Endothelial cell of umbilical vein (primary cell): ENCODE data around the gene ADI1. TPM values are rescaled to one million over a fixed set of nuclear protein-coding genes. Genes with fewer than 3 reads are reported as not detected.

ENCODE experiments used
- BruUV-seq: library from RNA; stranded (reverse); fragments of 400-500 nt; replicated peaks from 2 replicates; lab custom pipeline; 2021; lab: Mats Ljungman, UMichigan
- CTCF ChIA-PET: fragments of 300-600, 350-600 bp; sonication (Branson Sonifier 250); formaldehyde crosslinking; loops from one replicate; lab custom pipeline; 2021; ENCODE audit warnings: antibody characterized with exemption, inconsistent platforms; lab: Charles Lee
- POLR2A ChIA-PET: fragments of 300-600, 350-600 bp; sonication (Branson Sonifier 250); formaldehyde crosslinking; loops from one replicate; lab custom pipeline; 2021; ENCODE audit warnings: antibody characterized with exemption, inconsistent platforms; lab: Charles Lee
- DNase-seq: peaks from one replicate; pipeline ENCODE4 v3.0.0-alpha.2; 2011; ENCODE audit warnings: low read depth, low spot score
- FAIRE-seq: peaks from 2 replicates; lab custom pipeline; 2011; peaks lifted over from hg19 to GRCh38; lab: Jason Lieb, UNC
- H2AFZ ChIP-seq: 2 replicates; pipeline ENCODE4 v1.6.0; 2012; ENCODE audit warnings: low read depth, low read length, control low read depth, inconsistent platforms
- H3K27ac ChIP-seq: 2 replicates; pipeline ENCODE4 v1.5.1; 2011; ENCODE audit warnings: low read depth, mild to moderate bottlenecking, control low read depth, low read length, moderate library complexity; ENCODE audit not compliant: insufficient read depth
- H3K27me3 ChIP-seq, 2 experiments: 2 replicates each; pipeline versions ENCODE4 v1.6.0 to v1.6.1; 2011; ENCODE audit warnings: low read length in 2 of 2, mixed read lengths in 1 of 2; ENCODE audit not compliant: control insufficient read depth in 2 of 2, insufficient read depth in 2 of 2
- H3K36me3 ChIP-seq, 2 experiments: 2 replicates in 1 of 2; 3 replicates in 1 of 2; pipeline ENCODE4 v1.5.1; 2011; ENCODE audit warnings: low read length in 2 of 2, mild to moderate bottlenecking in 1 of 2, moderate library complexity in 1 of 2; ENCODE audit not compliant: control insufficient read depth in 2 of 2, insufficient read depth in 2 of 2; ENCODE audit errors: extremely low read depth in 1 of 2
- H3K4me1 ChIP-seq: 3 replicates; pipeline ENCODE4 v1.5.1; 2011; ENCODE audit warnings: mild to moderate bottlenecking, low read length; ENCODE audit not compliant: control insufficient read depth, insufficient read depth; ENCODE audit errors: extremely low read depth
- H3K4me2 ChIP-seq: 2 replicates; pipeline ENCODE4 v1.6.1; 2011; ENCODE audit warnings: low read length, control low read depth, mixed read lengths; ENCODE audit not compliant: insufficient read depth
- H3K4me3 ChIP-seq, 3 experiments: fragments of 200-600 bp in 1 of 3; sonication (generic), shearing (Covaris generic) in 1 of 3; replicated peaks in 1 of 3; 2 replicates each; pipeline ENCODE4 v1.5.1; 2011 to 2016; ENCODE audit warnings: control low read depth in 3 of 3, low read length in 3 of 3, mild to moderate bottlenecking in 2 of 3, inconsistent platforms in 1 of 3, low read depth in 1 of 3, moderate library complexity in 1 of 3; ENCODE audit not compliant: insufficient read depth in 1 of 3
- H3K79me2 ChIP-seq: 2 replicates; pipeline ENCODE4 v1.6.0; 2012; ENCODE audit warnings: low read length, inconsistent platforms; ENCODE audit not compliant: control insufficient read depth, insufficient read depth
- H3K9ac ChIP-seq: replicated peaks from 2 replicates; pipeline ENCODE3; 2011; ENCODE audit warnings: low read length, control low read depth; ENCODE audit not compliant: insufficient read depth; ENCODE audit errors: extremely low read depth
- H3K9me1 ChIP-seq: replicated peaks from 3 replicates; pipeline ENCODE4 v1.6.0; 2011; ENCODE audit warnings: mild to moderate bottlenecking, low read length; ENCODE audit not compliant: control insufficient read depth, insufficient read depth; ENCODE audit errors: extremely low read depth
- H3K9me3 ChIP-seq: replicated peaks from 2 replicates; pipeline ENCODE4 v1.5.1; 2012; ENCODE audit warnings: low read length, inconsistent platforms; ENCODE audit not compliant: control insufficient read depth, insufficient read depth
- H4K20me1 ChIP-seq: replicated peaks from 2 replicates; pipeline ENCODE3; 2011; ENCODE audit warnings: mild to moderate bottlenecking, low read length; ENCODE audit not compliant: control insufficient read depth, insufficient read depth; ENCODE audit errors: extremely low read depth
- CTCF ChIP-seq, 2 donors: IDR thresholded peaks; 1 replicate in 1 of 2; 2 replicates in 1 of 2; pipeline ENCODE4 v1.5.1; 2011; ENCODE audit warnings: low read length in 2 of 2, mild to moderate bottlenecking in 2 of 2, moderate library complexity in 2 of 2, control low read depth in 1 of 2, inconsistent platforms in 1 of 2, low read depth in 1 of 2; ENCODE audit not compliant: insufficient read depth in 1 of 2; ENCODE audit errors: extremely low read depth in 1 of 2
- EZH2 ChIP-seq: IDR thresholded peaks from 2 replicates; pipeline ENCODE4 v1.6.1; 2012; ENCODE audit warnings: borderline replicate concordance, low read depth, mild to moderate bottlenecking, moderate library complexity, low read length, inconsistent platforms; ENCODE audit not compliant: severe bottlenecking
- FOS ChIP-seq: IDR thresholded peaks from 2 replicates; pipeline ENCODE4 v1.6.1; 2011; ENCODE audit warnings: mild to moderate bottlenecking, low read length, moderate library complexity, borderline replicate concordance; ENCODE audit not compliant: insufficient read depth
- GATA2 ChIP-seq: IDR thresholded peaks from 2 replicates; pipeline ENCODE4 v1.7.0; 2011; ENCODE audit warnings: low read depth, mild to moderate bottlenecking, moderate library complexity, mixed read lengths, low read length; ENCODE audit not compliant: insufficient read length, insufficient read depth
- JUN ChIP-seq: IDR thresholded peaks from 2 replicates; pipeline ENCODE4 v1.6.1; 2011; ENCODE audit warnings: borderline replicate concordance, low read depth; ENCODE audit not compliant: insufficient read length, insufficient read depth
- MYC ChIP-seq: IDR thresholded peaks from one replicate; pipeline ENCODE4 v1.6.1; 2011; ENCODE audit warnings: mild to moderate bottlenecking, low read depth, low read length
- POLR2A ChIP-seq: IDR thresholded peaks from 2 replicates; pipeline ENCODE4 v1.6.1; 2012; ENCODE audit warnings: low read depth, mild to moderate bottlenecking, control low read depth, low read length
- POLR2AphosphoS5 ChIP-seq: IDR thresholded peaks from 2 replicates; pipeline ENCODE4 v1.6.1; 2012; ENCODE audit warnings: low read depth, mild to moderate bottlenecking, control low read depth, low read length, moderate library complexity; ENCODE audit not compliant: insufficient read depth
- dilution Hi-C: fragments of 300-500 bp; cut with MboI; formaldehyde crosslinking; loops from one replicate; pipeline ENCODE4 v1.15.0; 2019; ENCODE audit warnings: low sequenced_read_pairs; ENCODE audit not compliant: extremely low pct_ligation_motif_present
- intact Hi-C: fragments of 100-400 bp; cut with micrococcal nuclease; formaldehyde crosslinking; loops from one replicate; pipeline ENCODE4 v1.10.0; 2022
- polyA plus RNA-seq, 4 experiments: library from polyadenylated mRNA; depleted of rRNA in 3 of 4; stranded (reverse) in 3 of 4; unstranded in 1 of 4; fragments of >200 nt; gene quantifications; 2 replicates each; pipeline versions ENCODE4 v1.2.1 to v1.2.3, GENCODE V29; 2011 to 2012; ENCODE audit warnings: missing spikeins in 1 of 4
- total RNA-seq: library from RNA; stranded (reverse); gene quantifications from 2 replicates; pipeline ENCODE4 v1.2.3, GENCODE V29; 2021
- TF ChIP-seq, protein P1 (sequence below): IDR thresholded peaks from 2 replicates; pipeline ENCODE4 v1.6.1; 2011; ENCODE audit not compliant: insufficient read depth, insufficient read length

Gene ADI1
- total and polyA plus RNA-seq, 2 donors (not counting 3 experiments of a cell fraction or from before 2014, with no cell fraction given) = 38.6 to 49.7 TPM

GRCh38 chr2:3460156-3460555 lies 59.2 kb downstream of the ADI1 start:
- ChIA-PET CTCF (interaction anchor here (1.4 to 3.9 kb wide), 2 partner anchors 9 to 37 kb away, joined by 3 to 72 read pairs; no protein-coding TSS in a partner anchor), POLR2A (no interaction called here)
- H3K4me1 ChIP-seq = no peaks in the 10 kb centered on the region
- H3K9me1 ChIP-seq = no peaks in the 10 kb centered on the region
- no peaks in the 10 kb centered on the region for H3K79me2 ChIP-seq
- no peak for FAIRE-seq
- H3K4me3 ChIP-seq = no peak overlapping the region
- no peak for DNase-seq
- no peaks in the 10 kb centered on the region for H4K20me1 ChIP-seq
- H3K27me3 ChIP-seq = no peaks in the 10 kb centered on the region
- dilution Hi-C loops (no loop called here), intact Hi-C loops (loop anchor here (5.0 kb wide), 1 partner anchor 83 kb away; the partner anchor contains the start of genes EIPR1 and TRAPPC12)
- no peak overlapping the region for H3K4me2 ChIP-seq
- H3K36me3 ChIP-seq = peaks cover 2 to 12% of the 10 kb centered on the region in 2 experiments
- no TSS peak for BruUV-seq
- TF ChIP-seq POLR2A (no peak), MYC (no peak), FOS (no peak), CTCF (IDR thresholded peaks at IDR 0.05; ENCODE audit: extremely low read depth in 1 of 2, insufficient read depth in 1 of 2, low read depth in 1 of 2, low read length in 2 of 2) (no peak), EZH2 (no peak), POLR2AphosphoS5 (no peak), JUN (no peak), GATA2 (no peak)
- TF ChIP-seq, protein P1, sequence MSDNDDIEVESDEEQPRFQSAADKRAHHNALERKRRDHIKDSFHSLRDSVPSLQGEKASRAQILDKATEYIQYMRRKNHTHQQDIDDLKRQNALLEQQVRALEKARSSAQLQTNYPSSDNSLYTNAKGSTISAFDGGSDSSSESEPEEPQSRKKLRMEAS = no peak
- H3K9me3 ChIP-seq = no peaks in the 10 kb centered on the region
- H3K27ac ChIP-seq = no peak overlapping the region
- H3K9ac ChIP-seq = no peak overlapping the region
- no peak overlapping the region for H2AFZ ChIP-seq
